Measurements from ENCODE around the gene HDAC4. TPM values are rescaled to one million over a fixed set of nuclear protein-coding genes. Genes with fewer than 3 reads are reported as not detected.

HDAC4 gene
- total and polyA plus RNA-seq, 2 experiments from 2014 or later, result 8.1 to 41.8 TPM

- TF ChIP-seq, protein P1, sequence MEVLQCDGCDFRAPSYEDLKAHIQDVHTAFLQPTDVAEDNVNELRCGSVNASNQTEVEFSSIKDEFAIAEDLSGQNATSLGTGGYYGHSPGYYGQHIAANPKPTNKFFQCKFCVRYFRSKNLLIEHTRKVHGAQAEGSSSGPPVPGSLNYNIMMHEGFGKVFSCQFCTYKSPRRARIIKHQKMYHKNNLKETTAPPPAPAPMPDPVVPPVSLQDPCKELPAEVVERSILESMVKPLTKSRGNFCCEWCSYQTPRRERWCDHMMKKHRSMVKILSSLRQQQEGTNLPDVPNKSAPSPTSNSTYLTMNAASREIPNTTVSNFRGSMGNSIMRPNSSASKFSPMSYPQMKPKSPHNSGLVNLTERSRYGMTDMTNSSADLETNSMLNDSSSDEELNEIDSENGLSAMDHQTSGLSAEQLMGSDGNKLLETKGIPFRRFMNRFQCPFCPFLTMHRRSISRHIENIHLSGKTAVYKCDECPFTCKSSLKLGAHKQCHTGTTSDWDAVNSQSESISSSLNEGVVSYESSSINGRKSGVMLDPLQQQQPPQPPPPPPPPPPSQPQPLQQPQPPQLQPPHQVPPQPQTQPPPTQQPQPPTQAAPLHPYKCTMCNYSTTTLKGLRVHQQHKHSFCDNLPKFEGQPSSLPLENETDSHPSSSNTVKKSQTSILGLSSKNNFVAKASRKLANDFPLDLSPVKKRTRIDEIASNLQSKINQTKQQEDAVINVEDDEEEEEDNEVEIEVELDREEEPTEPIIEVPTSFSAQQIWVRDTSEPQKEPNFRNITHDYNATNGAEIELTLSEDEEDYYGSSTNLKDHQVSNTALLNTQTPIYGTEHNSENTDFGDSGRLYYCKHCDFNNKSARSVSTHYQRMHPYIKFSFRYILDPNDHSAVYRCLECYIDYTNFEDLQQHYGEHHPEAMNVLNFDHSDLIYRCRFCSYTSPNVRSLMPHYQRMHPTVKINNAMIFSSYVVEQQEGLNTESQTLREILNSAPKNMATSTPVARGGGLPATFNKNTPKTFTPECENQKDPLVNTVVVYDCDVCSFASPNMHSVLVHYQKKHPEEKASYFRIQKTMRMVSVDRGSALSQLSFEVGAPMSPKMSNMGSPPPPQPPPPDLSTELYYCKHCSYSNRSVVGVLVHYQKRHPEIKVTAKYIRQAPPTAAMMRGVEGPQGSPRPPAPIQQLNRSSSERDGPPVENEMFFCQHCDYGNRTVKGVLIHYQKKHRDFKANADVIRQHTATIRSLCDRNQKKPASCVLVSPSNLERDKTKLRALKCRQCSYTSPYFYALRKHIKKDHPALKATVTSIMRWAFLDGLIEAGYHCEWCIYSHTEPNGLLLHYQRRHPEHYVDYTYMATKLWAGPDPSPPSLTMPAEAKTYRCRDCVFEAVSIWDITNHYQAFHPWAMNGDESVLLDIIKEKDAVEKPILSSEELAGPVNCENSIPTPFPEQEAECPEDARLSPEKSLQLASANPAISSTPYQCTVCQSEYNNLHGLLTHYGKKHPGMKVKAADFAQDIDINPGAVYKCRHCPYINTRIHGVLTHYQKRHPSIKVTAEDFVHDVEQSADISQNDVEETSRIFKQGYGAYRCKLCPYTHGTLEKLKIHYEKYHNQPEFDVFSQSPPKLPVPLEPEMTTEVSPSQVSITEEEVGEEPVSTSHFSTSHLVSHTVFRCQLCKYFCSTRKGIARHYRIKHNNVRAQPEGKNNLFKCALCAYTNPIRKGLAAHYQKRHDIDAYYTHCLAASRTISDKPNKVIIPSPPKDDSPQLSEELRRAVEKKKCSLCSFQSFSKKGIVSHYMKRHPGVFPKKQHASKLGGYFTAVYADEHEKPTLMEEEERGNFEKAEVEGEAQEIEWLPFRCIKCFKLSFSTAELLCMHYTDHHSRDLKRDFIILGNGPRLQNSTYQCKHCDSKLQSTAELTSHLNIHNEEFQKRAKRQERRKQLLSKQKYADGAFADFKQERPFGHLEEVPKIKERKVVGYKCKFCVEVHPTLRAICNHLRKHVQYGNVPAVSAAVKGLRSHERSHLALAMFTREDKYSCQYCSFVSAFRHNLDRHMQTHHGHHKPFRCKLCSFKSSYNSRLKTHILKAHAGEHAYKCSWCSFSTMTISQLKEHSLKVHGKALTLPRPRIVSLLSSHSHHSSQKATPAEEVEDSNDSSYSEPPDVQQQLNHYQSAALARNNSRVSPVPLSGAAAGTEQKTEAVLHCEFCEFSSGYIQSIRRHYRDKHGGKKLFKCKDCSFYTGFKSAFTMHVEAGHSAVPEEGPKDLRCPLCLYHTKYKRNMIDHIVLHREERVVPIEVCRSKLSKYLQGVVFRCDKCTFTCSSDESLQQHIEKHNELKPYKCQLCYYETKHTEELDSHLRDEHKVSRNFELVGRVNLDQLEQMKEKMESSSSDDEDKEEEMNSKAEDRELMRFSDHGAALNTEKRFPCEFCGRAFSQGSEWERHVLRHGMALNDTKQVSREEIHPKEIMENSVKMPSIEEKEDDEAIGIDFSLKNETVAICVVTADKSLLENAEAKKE (CRISPR knock-in tag; IDR thresholded peaks at IDR 0.05), result no peak
- TF ChIP-seq CREB1 (CRISPR knock-in tag; IDR thresholded peaks at IDR 0.05; ENCODE audit: low read depth) (no peak), ETS1 (IDR thresholded peaks at IDR 0.05) (no peak), NANOG (IDR thresholded peaks at IDR 0.05; ENCODE audit: borderline replicate concordance) (no peak), JUNB (IDR thresholded peaks at IDR 0.05; ENCODE audit: unreplicated experiment) (no peak), STAT1 (IDR thresholded peaks at IDR 0.05; ENCODE audit: unreplicated experiment) (no peak), REST (IDR thresholded peaks at IDR 0.05; ENCODE audit: unreplicated experiment) (no peak), CTCF (conservative IDR thresholded peaks at IDR 0.05; ENCODE audit: low read depth in 2 of 2) (no peak)
Observed at GRCh38 chr2:239390546-239391285, 10.1 kb downstream of the HDAC4 start (continued).

Data from GM23338 (cell line).